ENCODE data around the gene NFKB2.

The NFKB2 gene

GRCh38 chr10:102394079-102394800, 1.3 kb upstream of the NFKB2 start (continued):
- no peak for TF ChIP-seq ZNF664 (tag by site-specific recombination; IDR thresholded peaks at IDR 0.05)
- no peak for TF ChIP-seq ZNF544 (tag by site-specific recombination; IDR thresholded peaks at IDR 0.05)
- no peak for TF ChIP-seq TRIM28 (IDR thresholded peaks at IDR 0.05; ENCODE audit: borderline replicate concordance, low read length)
- TF ChIP-seq ZNF48 (tag by site-specific recombination; IDR thresholded peaks at IDR 0.05) = no peak
- no peak for TF ChIP-seq ZNF302 (tag by site-specific recombination; IDR thresholded peaks at IDR 0.05; ENCODE audit: low read depth)
- peak; percentile 71; the same call in 1 of the 2 replicates for TF ChIP-seq ZNF391 (tag by site-specific recombination; IDR thresholded peaks at IDR 0.05; ENCODE audit: borderline replicate concordance, low read depth)
- TF ChIP-seq ZNF585B (tag by site-specific recombination; IDR thresholded peaks at IDR 0.05) = no peak
- TF ChIP-seq ZNF23 (tag by site-specific recombination; IDR thresholded peaks at IDR 0.05; ENCODE audit: borderline replicate concordance) = no peak
- TF ChIP-seq ZBTB6 (tag by site-specific recombination; IDR thresholded peaks at IDR 0.05) = no peak
- TF ChIP-seq PRDM10 (tag by site-specific recombination; IDR thresholded peaks at IDR 0.05) = peak; percentile 98
- TF ChIP-seq HOXD13 (CRISPR knock-in tag; IDR thresholded peaks at IDR 0.05; ENCODE audit: borderline replicate concordance) = no peak
- TF ChIP-seq ZNF658 (tag by site-specific recombination; IDR thresholded peaks at IDR 0.05) = no peak
- TF ChIP-seq ZNF670 (tag by site-specific recombination; IDR thresholded peaks at IDR 0.05; ENCODE audit: low read depth) = no peak
- TF ChIP-seq ZNF623 (tag by site-specific recombination; IDR thresholded peaks at IDR 0.05) = 0 out of 2 replicates have a peak, but pooled peaks have one; percentile 3
- TF ChIP-seq ZNF354C (tag by site-specific recombination; IDR thresholded peaks at IDR 0.05; ENCODE audit: borderline replicate concordance, low read depth) = no peak
- no peak for TF ChIP-seq ZNF549 (tag by site-specific recombination; IDR thresholded peaks at IDR 0.05)
- TF ChIP-seq ZNF311 (tag by site-specific recombination; IDR thresholded peaks at IDR 0.05; ENCODE audit: borderline replicate concordance) = no peak
- peak; percentile 75 for TF ChIP-seq ZNF423 (tag by site-specific recombination; IDR thresholded peaks at IDR 0.05)
- peak; percentile 92 for TF ChIP-seq ZXDB (tag by site-specific recombination; IDR thresholded peaks at IDR 0.05)
- no peak for TF ChIP-seq ZNF404 (tag by site-specific recombination; IDR thresholded peaks at IDR 0.05)
- no peak for TF ChIP-seq ZNF214 (tag by site-specific recombination; IDR thresholded peaks at IDR 0.05; ENCODE audit: borderline replicate concordance)
- peak; percentile 54 for TF ChIP-seq WT1 (tag by site-specific recombination; IDR thresholded peaks at IDR 0.05)
- TF ChIP-seq ZNF169 (tag by site-specific recombination; IDR thresholded peaks at IDR 0.05) = no peak
- peak; percentile 99 for TF ChIP-seq ZBTB21 (tag by site-specific recombination; IDR thresholded peaks at IDR 0.05)
- TF ChIP-seq ZNF518A (tag by site-specific recombination; conservative IDR thresholded peaks at IDR 0.05; ENCODE audit: low read depth) = 0 out of 2 replicates have a peak, but pooled peaks have one; percentile 23
- TF ChIP-seq SALL2 (tag by site-specific recombination; IDR thresholded peaks at IDR 0.05; ENCODE audit: borderline replicate concordance) = no peak
